K562 (cell line): ENCODE data around the gene OMA1. TPM values are rescaled to one million over a fixed set of nuclear protein-coding genes. Genes with fewer than 3 reads are reported as not detected.

ENCODE experiments used
- ATAC-seq: fragments of 200-7000 bp; cut with Tn5 transposase; 3 replicates; pipeline ENCODE4 v1.9.1; 2020; ENCODE audit warnings: moderate library complexity
- BruUV-seq: library from RNA; stranded (reverse); fragments of 400-500 nt; replicated peaks from 2 replicates; lab custom pipeline; 2021; lab: Mats Ljungman, UMichigan
- CTCF ChIA-PET: fragments of 300-600 bp; formaldehyde crosslinking; extraction: SDS; loops from one replicate; lab custom pipeline; 2021; ENCODE audit warnings: low intra/inter-chr PET ratio; lab: Yijun Ruan, JAX
- POLR2A ChIA-PET: fragments of 300-600, 350-650 bp; sonication (Branson Sonifier 250); formaldehyde crosslinking; extraction: SDS; loops from one replicate; lab custom pipeline; 2021; ENCODE audit warnings: antibody characterized with exemption, inconsistent platforms; lab: Yijun Ruan, JAX
- DNase-seq, 4 experiments: peaks; one replicate each; pipeline versions ENCODE4 v3.0.0 to v3.0.0-alpha.2; 2011 to 2018; ENCODE audit warnings: low spot score in 3 of 4, mixed read lengths in 3 of 4; ENCODE audit errors: extremely low read depth in 1 of 4
- FAIRE-seq: peaks from 2 replicates; lab custom pipeline; 2011; peaks lifted over from hg19 to GRCh38; lab: Jason Lieb, UNC
- H2AFZ ChIP-seq: 2 replicates; pipeline ENCODE4 v1.6.0; 2011; ENCODE audit warnings: low read depth, low read length, control low read depth, inconsistent platforms
- H3K27ac ChIP-seq: fragments of 200-600 bp; 3 replicates; pipeline ENCODE4 v1.8.0; 2011; ENCODE audit warnings: low read depth, mild to moderate bottlenecking, control low read depth, inconsistent platforms, low read length, moderate library complexity, mixed read lengths; ENCODE audit errors: extremely low read depth
- H3K27me3 ChIP-seq, 2 experiments: fragments of 300-600 bp in 1 of 2; 2 replicates in 1 of 2; 3 replicates in 1 of 2; pipeline versions ENCODE4 v1.6.0 to v1.8.0; 2011; ENCODE audit warnings: inconsistent platforms in 2 of 2, low read length in 2 of 2, mild to moderate bottlenecking in 1 of 2, mixed read lengths in 1 of 2, moderate library complexity in 1 of 2; ENCODE audit not compliant: control insufficient read depth in 2 of 2, insufficient read depth in 2 of 2
- H3K36me3 ChIP-seq: fragments of 300-600 bp; 3 replicates; pipeline ENCODE4 v1.8.0; 2011; ENCODE audit warnings: mild to moderate bottlenecking, low read length, inconsistent platforms; ENCODE audit not compliant: control insufficient read depth, insufficient read depth
- H3K4me1 ChIP-seq, 2 experiments: fragments of 200-600 bp in 1 of 2; replicated peaks in 1 of 2; 2 replicates in 1 of 2; 3 replicates in 1 of 2; pipeline versions ENCODE4 v1.5.1 to v1.8.0; 2011; ENCODE audit warnings: inconsistent platforms in 2 of 2, low read length in 2 of 2, mild to moderate bottlenecking in 1 of 2, mixed read lengths in 1 of 2, moderate library complexity in 1 of 2; ENCODE audit not compliant: control insufficient read depth in 2 of 2, insufficient read depth in 2 of 2
- H3K4me2 ChIP-seq: 2 replicates; pipeline ENCODE4 v1.6.1; 2011; ENCODE audit warnings: low read length, control low read depth, inconsistent platforms, mixed read lengths; ENCODE audit not compliant: insufficient read depth
- H3K4me3 ChIP-seq: fragments of 200-600 bp; sonication (generic), shearing (Covaris generic); 2 replicates; pipeline ENCODE4 v1.5.1; 2016; ENCODE audit warnings: control low read depth, inconsistent platforms
- H3K79me2 ChIP-seq: fragments of 200-600 bp; 3 replicates; pipeline ENCODE4 v1.8.0; 2011; ENCODE audit warnings: low read length, inconsistent platforms; ENCODE audit not compliant: control insufficient read depth, insufficient read depth
- H3K9ac ChIP-seq, 2 experiments: 2 replicates each; pipeline versions ENCODE4 v1.6.0 to v1.6.1; 2011; ENCODE audit warnings: low read depth in 2 of 2, low read length in 2 of 2, control low read depth in 1 of 2, inconsistent platforms in 1 of 2, mild to moderate bottlenecking in 1 of 2, mixed read lengths in 1 of 2; ENCODE audit not compliant: insufficient read depth in 1 of 2
- H3K9me1 ChIP-seq: one replicate; pipeline ENCODE4 v1.6.0; 2011; ENCODE audit warnings: inconsistent platforms, mild to moderate bottlenecking, low read length, moderate library complexity; ENCODE audit not compliant: control insufficient read depth, insufficient read depth
- H3K9me3 ChIP-seq: replicated peaks from 2 replicates; pipeline ENCODE4 v1.5.1; 2011; ENCODE audit warnings: low read depth, low read length, inconsistent platforms; ENCODE audit not compliant: control insufficient read depth, insufficient read depth
- H4K20me1 ChIP-seq: replicated peaks from 2 replicates; pipeline ENCODE4 v1.6.1; 2011; ENCODE audit warnings: low read length, inconsistent platforms, mixed read lengths; ENCODE audit not compliant: control insufficient read depth, insufficient read depth
- ATF3 ChIP-seq, 2 experiments: fragments of 450-650 bp in 1 of 2; sonication (generic) in 1 of 2; formaldehyde crosslinking in 1 of 2; IDR thresholded peaks in 1 of 2; conservative IDR thresholded peaks in 1 of 2; 2 replicates each; pipeline versions ENCODE4 v1.6.1 to v1.8.1; 2016 to 2023; ENCODE audit warnings: mild to moderate bottlenecking in 2 of 2, moderate library complexity in 2 of 2, inconsistent platforms in 1 of 2, missing genetic modification reagents in 1 of 2
- BCOR ChIP-seq: fragments of 450-650 bp; IDR thresholded peaks from 2 replicates; pipeline ENCODE4 v1.6.1; 2016
- CEBPB ChIP-seq: fragments of 450-650 bp; IDR thresholded peaks from 2 replicates; pipeline ENCODE4 v1.6.1; 2016; ENCODE audit warnings: missing genetic modification characterization, missing compliant biosample characterization
- CEBPG ChIP-seq, 3 experiments: fragments of 200-800 bp in 1 of 3; sonication (Bioruptor generic) in 1 of 3; sonication (generic) in 1 of 3; formaldehyde crosslinking in 1 of 3; IDR thresholded peaks in 2 of 3; conservative IDR thresholded peaks in 1 of 3; 2 replicates each; pipeline versions ENCODE4 v1.6.1 to v1.8.0; 2016 to 2022; ENCODE audit warnings: missing compliant biosample characterization in 2 of 3, missing genetic modification characterization in 2 of 3, mild to moderate bottlenecking in 1 of 3, missing genetic modification reagents in 1 of 3
- HDGF ChIP-seq: fragments of 450-650 bp; IDR thresholded peaks from 2 replicates; pipeline ENCODE4 v1.6.1; 2016
- SLC30A9 ChIP-seq: fragments of 250-450 bp; sonication (Bioruptor Pico); IDR thresholded peaks from 2 replicates; pipeline ENCODE4 v1.8.0; 2022; ENCODE audit warnings: mild to moderate bottlenecking, moderate library complexity
- TAF1 ChIP-seq: IDR thresholded peaks from 2 replicates; pipeline ENCODE4 v1.6.1; 2011; ENCODE audit warnings: mild to moderate bottlenecking, low read length, moderate library complexity; ENCODE audit not compliant: insufficient read depth, control insufficient read depth, severe bottlenecking; ENCODE audit errors: extremely low read depth
- WGBS: fragments of 100-300 bp; shearing (Covaris generic); methylation state at CpG from one replicate; pipeline ENCODE4 v1.1.6; 2016; ENCODE audit warnings: low coverage, mixed read lengths; ENCODE audit not compliant: insufficient coverage; ENCODE audit errors: missing lambda C conversion rate; 5-methylcytosine and 5-hydroxymethylcytosine counted together
- in situ Hi-C: fragments of 300-500 bp; cut with MboI; formaldehyde crosslinking; loops from 4 replicates; pipeline ENCODE4 v1.15.0; 2018; ENCODE audit warnings: inconsistent platforms, mixed read lengths
- intact Hi-C: fragments of 100-400 bp; cut with micrococcal nuclease; formaldehyde crosslinking; loops from 2 replicates; pipeline ENCODE4 v1.14.2; 2022
- polyA plus RNA-seq, 8 experiments: library from polyadenylated mRNA; depleted of rRNA in 4 of 8; stranded (reverse) in 5 of 8; unstranded in 3 of 8; fragments of >200 nt; fragmentation: Nextera tagmentation in 2 of 8; fragmentation: Illumina TruSeq in 1 of 8; extraction: Ambion mirVana in 2 of 8; extraction: Trizol in 1 of 8; gene quantifications; 2 replicates each; pipeline versions ENCODE4 v1.2.1 to v1.2.3, GENCODE V29; 2011 to 2014; ENCODE audit warnings: inconsistent platforms in 1 of 8, missing spikeins in 1 of 8
- total RNA-seq, 7 experiments: library from RNA; depleted of rRNA in 6 of 7; stranded (reverse); fragments of >200 nt in 6 of 7; fragmentation: Illumina TruSeq in 2 of 7; extraction: Trizol in 2 of 7; gene quantifications; 2 replicates each; pipeline versions ENCODE4 v1.2.1 to v1.2.3, GENCODE V29; 2011 to 2021; ENCODE audit warnings: low replicate concordance in 1 of 7

Gene OMA1
- total and polyA plus RNA-seq, 9 of the 15 experiments (the other 6 are each of a cell fraction or from before 2014, with no cell fraction given), result 16.6 to 51.5 (median 33.5) TPM

- no peaks in the 10 kb centered on the region; the same call in 1 of the 2 replicates for H4K20me1 ChIP-seq
- H3K4me2 ChIP-seq, result no peak overlapping the region
- POLR2A ChIA-PET, result no interaction called here
- no peaks in the 10 kb centered on the region for H3K9me1 ChIP-seq
- peak; percentile 39; the same call in 2 of the 3 replicates for ATAC-seq
- TF ChIP-seq HDGF (no peak), CEBPG (CRISPR knock-in tag; IDR thresholded peaks at IDR 0.05) (0 out of 2 replicates have a peak, but pooled peaks have one; percentile 56), CEBPG (tag; conservative IDR thresholded peaks at IDR 0.05 in 1 of 2, IDR thresholded peaks at IDR 0.05 in 1 of 2) (peak; percentile 42 to 71; a peak in 2 of 4 replicates), TAF1 (no peak), BCOR (no peak), ATF3 (IDR thresholded peaks at IDR 0.05) (peak; percentile 78), ATF3 (CRISPR knock-in tag; conservative IDR thresholded peaks at IDR 0.05) (no peak), SLC30A9 (CRISPR knock-in tag) (no peak), CEBPB (tag) (peak; percentile 70)
- TF ChIP-seq, all 486 proteins: peak for 3
- H3K79me2 ChIP-seq, result no peaks in the 10 kb centered on the region
- H3K36me3 ChIP-seq, result no peaks in the 10 kb centered on the region
- FAIRE-seq (peak; percentile 29), DNase-seq (no peak)
- peaks cover 3 to 4% of the 10 kb centered on the region in 2 experiments; a peak in 1 of 5 replicates for H3K27me3 ChIP-seq
- no peak overlapping the region for H3K9ac ChIP-seq
- H3K4me3 ChIP-seq, result no peak overlapping the region
- no peak overlapping the region for H3K27ac ChIP-seq
- peaks cover 0 to 12% of the 10 kb centered on the region in 2 experiments; a peak in 2 of 5 replicates for H3K4me1 ChIP-seq
- H2AFZ ChIP-seq, result no peak overlapping the region
- WGBS, result 17% methylated on average over 3 of the region's 3 CpGs
- CTCF ChIA-PET, result no interaction called here
- in situ Hi-C loops (no loop called here), intact Hi-C loops (no loop called here)
- no TSS peak for BruUV-seq
- no peaks in the 10 kb centered on the region for H3K9me3 ChIP-seq
Measured at GRCh38 chr1:58585581-58586151, 39.1 kb upstream of the OMA1 start.
